ENCODE measurements around the gene SHISA9.
A peak's percentile ranks its signal among the peaks of the same experiment; 100 is the strongest.

Gene SHISA9

GRCh38 chr16:12951976-12952375 lies 50.6 kb downstream of the SHISA9 start:
- no peak for DNase-seq (ENCODE audit: low spot score)

GRCh38 chr16:12958366-12958765 lies 57.0 kb downstream of the SHISA9 start:
- DNase-seq (ENCODE audit: low spot score), result no peak

- DNase-seq (ENCODE audit: low spot score), result no peak
Measured at GRCh38 chr16:12959072-12959471, 57.7 kb downstream of the SHISA9 start.

- no peak for DNase-seq (ENCODE audit: low spot score)
Measured at GRCh38 chr16:12961626-12962025, 60.2 kb downstream of the SHISA9 start.

- DNase-seq (ENCODE audit: low spot score), result no peak
Measured at GRCh38 chr16:12964461-12964860, 63.1 kb downstream of the SHISA9 start.

- DNase-seq (ENCODE audit: low spot score), result no peak
Measured at GRCh38 chr16:12965274-12965804, 63.9 kb downstream of the SHISA9 start.

- peak; percentile 23 for DNase-seq (ENCODE audit: low spot score)
Measured at GRCh38 chr16:12971241-12971640, 69.8 kb downstream of the SHISA9 start.

GRCh38 chr16:12972246-12972645 lies 70.8 kb downstream of the SHISA9 start:
- no peak for DNase-seq (ENCODE audit: low spot score)

GRCh38 chr16:12975766-12976165 lies 74.4 kb downstream of the SHISA9 start:
- no peak for DNase-seq (ENCODE audit: low spot score)

- no peak for DNase-seq (ENCODE audit: low spot score)
Measured at GRCh38 chr16:12976496-12976895, 75.1 kb downstream of the SHISA9 start.

GRCh38 chr16:12976936-12977335 lies 75.5 kb downstream of the SHISA9 start:
- DNase-seq (ENCODE audit: low spot score), result no peak

- DNase-seq (ENCODE audit: low spot score), result no peak
Measured at GRCh38 chr16:12985516-12985915, 84.1 kb downstream of the SHISA9 start.

GRCh38 chr16:12988071-12988470 lies 86.7 kb downstream of the SHISA9 start:
- no peak for DNase-seq (ENCODE audit: low spot score)

GRCh38 chr16:12992066-12992465 lies 90.7 kb downstream of the SHISA9 start:
- no peak for DNase-seq (ENCODE audit: low spot score)

- no peak for DNase-seq (ENCODE audit: low spot score)
Measured at GRCh38 chr16:12994402-12994801, 93.0 kb downstream of the SHISA9 start.

GRCh38 chr16:12995721-12996372 lies 94.4 kb downstream of the SHISA9 start:
- DNase-seq (ENCODE audit: low spot score), result no peak

GRCh38 chr16:12998361-12999085 lies 97.1 kb downstream of the SHISA9 start:
- no peak for DNase-seq (ENCODE audit: low spot score)

- no peak for DNase-seq (ENCODE audit: low spot score)
Measured at GRCh38 chr16:12999368-12999767, 98.0 kb downstream of the SHISA9 start.

- DNase-seq (ENCODE audit: low spot score), result no peak
Measured at GRCh38 chr16:13005721-13006247, 104.4 kb downstream of the SHISA9 start.

- no peak for DNase-seq (ENCODE audit: low spot score)
Measured at GRCh38 chr16:13012601-13013000, 111.2 kb downstream of the SHISA9 start.

GRCh38 chr16:13013043-13013442 lies 111.6 kb downstream of the SHISA9 start:
- DNase-seq (ENCODE audit: low spot score), result no peak

- DNase-seq (ENCODE audit: low spot score), result no peak
Measured at GRCh38 chr16:13014476-13014875, 113.1 kb downstream of the SHISA9 start.

GRCh38 chr16:13018026-13018425 lies 116.6 kb downstream of the SHISA9 start:
- no peak for DNase-seq (ENCODE audit: low spot score)
